ENCODE measurements around the gene COL25A1.

DNA sequence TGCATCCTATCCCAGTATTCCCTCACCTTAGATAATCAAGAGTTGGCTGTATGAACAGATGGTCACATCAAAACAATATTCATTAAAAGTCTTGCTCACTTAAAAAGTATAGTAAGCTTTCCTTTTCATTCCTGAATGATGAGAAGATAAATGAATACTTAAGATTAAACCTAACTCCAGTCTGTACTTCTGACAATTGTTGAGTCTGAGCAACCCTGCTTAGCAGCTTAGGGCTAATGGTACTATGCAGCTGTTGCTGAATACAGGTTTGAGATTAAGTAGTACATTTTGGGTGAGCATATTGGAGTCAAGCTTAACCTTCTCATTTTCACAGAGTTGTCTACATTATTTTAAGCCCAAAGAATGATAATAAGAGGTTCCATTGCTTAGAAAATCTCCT, 417.9 kb downstream of the COL25A1 start:
- no peak for TF ChIP-seq POLR2A (IDR thresholded peaks at IDR 0.05)
- TF ChIP-seq, protein P1, sequence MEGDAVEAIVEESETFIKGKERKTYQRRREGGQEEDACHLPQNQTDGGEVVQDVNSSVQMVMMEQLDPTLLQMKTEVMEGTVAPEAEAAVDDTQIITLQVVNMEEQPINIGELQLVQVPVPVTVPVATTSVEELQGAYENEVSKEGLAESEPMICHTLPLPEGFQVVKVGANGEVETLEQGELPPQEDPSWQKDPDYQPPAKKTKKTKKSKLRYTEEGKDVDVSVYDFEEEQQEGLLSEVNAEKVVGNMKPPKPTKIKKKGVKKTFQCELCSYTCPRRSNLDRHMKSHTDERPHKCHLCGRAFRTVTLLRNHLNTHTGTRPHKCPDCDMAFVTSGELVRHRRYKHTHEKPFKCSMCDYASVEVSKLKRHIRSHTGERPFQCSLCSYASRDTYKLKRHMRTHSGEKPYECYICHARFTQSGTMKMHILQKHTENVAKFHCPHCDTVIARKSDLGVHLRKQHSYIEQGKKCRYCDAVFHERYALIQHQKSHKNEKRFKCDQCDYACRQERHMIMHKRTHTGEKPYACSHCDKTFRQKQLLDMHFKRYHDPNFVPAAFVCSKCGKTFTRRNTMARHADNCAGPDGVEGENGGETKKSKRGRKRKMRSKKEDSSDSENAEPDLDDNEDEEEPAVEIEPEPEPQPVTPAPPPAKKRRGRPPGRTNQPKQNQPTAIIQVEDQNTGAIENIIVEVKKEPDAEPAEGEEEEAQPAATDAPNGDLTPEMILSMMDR (IDR thresholded peaks at IDR 0.05), result no peak
